NAMALWA (cell line): Measurements from ENCODE around the gene GPBAR1.
"Not testable (repeated sequence)": the region's sequence is repeated elsewhere in the genome, so short reads cannot be mapped to it uniquely, and the experiment has no call there.

Source experiments
- DNase-seq: peaks from one replicate; pipeline ENCODE4 v3.0.0-alpha.2; 2015; ENCODE audit warnings: low spot score

Gene GPBAR1

DNA sequence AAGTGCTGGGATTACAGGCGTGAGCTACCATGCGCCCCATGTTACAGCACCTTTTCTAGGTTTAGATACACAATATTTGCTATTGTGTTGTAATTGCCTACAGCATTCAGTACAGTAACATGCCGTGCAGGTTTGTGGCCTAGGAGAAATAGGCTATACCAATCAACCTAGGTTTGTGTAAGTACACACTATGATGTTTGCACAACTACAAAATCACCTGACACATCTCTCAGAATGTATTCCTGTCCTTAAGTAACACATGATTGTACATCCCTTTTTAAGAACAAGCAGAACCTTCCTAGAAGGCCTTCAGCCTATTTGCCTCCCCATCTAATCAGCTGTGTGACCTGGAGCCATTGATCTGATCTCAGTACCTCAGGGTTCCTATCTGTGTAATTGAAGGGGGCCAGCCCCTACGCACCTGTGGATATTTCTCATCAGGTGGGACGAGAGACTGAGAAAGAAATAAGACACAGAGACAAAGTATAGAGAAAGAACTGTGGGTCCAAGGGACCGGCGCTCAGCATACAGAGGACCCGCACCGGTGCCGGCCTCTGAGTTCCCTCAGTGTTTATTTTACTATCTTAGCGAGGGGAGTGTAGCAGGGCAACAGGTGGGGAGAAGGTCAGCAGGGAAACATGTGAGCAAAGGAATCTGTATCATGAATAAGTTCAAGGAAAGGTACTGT lies 50.2 kb downstream of the GPBAR1 start:
- no peak for DNase-seq

- DNase-seq = not testable (repeated sequence)
Observed at GRCh38 chr2:218311541-218312266, 50.9 kb downstream of the GPBAR1 start.

GRCh38 chr2:218312267-218312756 lies 51.5 kb downstream of the GPBAR1 start:
- no peak for DNase-seq

- DNase-seq = no peak
Observed at GRCh38 chr2:218313356-218313755, 52.5 kb downstream of the GPBAR1 start.
